ENCODE results near the gene SIL1. TPM values are rescaled to one million over a fixed set of nuclear protein-coding genes. Genes with fewer than 3 reads are reported as not detected.

Gene SIL1
- total RNA-seq, 1 donor from 2014 or later: 41.6 TPM

- no peaks in the 10 kb centered on the region for H3K27me3 ChIP-seq (ENCODE audit: insufficient read depth, low read length)
- no peaks in the 10 kb centered on the region for H3K27me3 Mint-ChIP-seq (ENCODE audit: low read depth, unreplicated experiment)
- H3K4me1 Mint-ChIP-seq (ENCODE audit: low read depth, unreplicated experiment): peaks cover 2% of the 10 kb centered on the region
- DNase-seq (ENCODE audit: low read depth) (no peak), FAIRE-seq (no peak)
- peaks cover 2% of the 10 kb centered on the region for H3K9me3 Mint-ChIP-seq (ENCODE audit: unreplicated experiment)
- no peaks in the 10 kb centered on the region for H3K79me2 ChIP-seq (ENCODE audit: insufficient read depth, low read length)
- H3K4me3 Mint-ChIP-seq (ENCODE audit: unreplicated experiment): no peak overlapping the region
- H3K36me3 ChIP-seq (ENCODE audit: insufficient read depth, low read length): no peaks in the 10 kb centered on the region
- TF ChIP-seq CTCF (IDR thresholded peaks at IDR 0.05; ENCODE audit: insufficient read depth, low read depth, low read length) (no peak), EZH2 (IDR thresholded peaks at IDR 0.05; ENCODE audit: insufficient read depth, low read length) (no peak)
- H4K20me1 ChIP-seq (ENCODE audit: insufficient read depth, low read length): no peaks in the 10 kb centered on the region
- no peak overlapping the region for H3K27ac Mint-ChIP-seq (ENCODE audit: unreplicated experiment)
- H3K36me3 Mint-ChIP-seq (ENCODE audit: low read depth, unreplicated experiment): no peaks in the 10 kb centered on the region
- H3K9ac ChIP-seq (ENCODE audit: low read length): no peak overlapping the region
- no peak overlapping the region for H3K27ac ChIP-seq (ENCODE audit: low read depth, low read length)
- no peaks in the 10 kb centered on the region for H3K9me3 ChIP-seq (ENCODE audit: insufficient read depth, low read depth, low read length)
- H3K4me2 ChIP-seq (ENCODE audit: low read length): peak overlapping the region; percentile 45
- H3K4me1 ChIP-seq (ENCODE audit: insufficient read depth, low read length): peaks cover 3% of the 10 kb centered on the region
- no peak overlapping the region for H2AFZ ChIP-seq (ENCODE audit: low read depth, low read length)
- H3K4me3 ChIP-seq (ENCODE audit: insufficient read depth, low read depth, low read length): no peak overlapping the region
Observed at GRCh38 chr5:139215107-139215975, 17.2 kb upstream of the SIL1 start.

GRCh38 chr5:139214646-139215045 is 16.5 kb upstream of the SIL1 start:
- Histone ChIP-seq H3K4me1 (ENCODE audit: insufficient read depth, low read length) (peaks cover 3% of the 10 kb centered on the region), H3K27me3 (ENCODE audit: insufficient read depth, low read length) (no peaks in the 10 kb centered on the region), H3K9me3 (ENCODE audit: insufficient read depth, low read depth, low read length) (no peaks in the 10 kb centered on the region), H3K9ac (ENCODE audit: low read length) (no peak overlapping the region), H3K36me3 (ENCODE audit: insufficient read depth, low read length) (no peaks in the 10 kb centered on the region), H3K4me2 (ENCODE audit: low read length) (no peak overlapping the region), H4K20me1 (ENCODE audit: insufficient read depth, low read length) (no peaks in the 10 kb centered on the region), H3K27ac (ENCODE audit: low read depth, low read length) (no peak overlapping the region), H2AFZ (ENCODE audit: low read depth, low read length) (no peak overlapping the region), H3K79me2 (ENCODE audit: insufficient read depth, low read length) (no peaks in the 10 kb centered on the region), H3K4me3 (ENCODE audit: insufficient read depth, low read depth, low read length) (no peak overlapping the region)
- FAIRE-seq (no peak), DNase-seq (ENCODE audit: low read depth) (no peak)
- Mint-ChIP-seq H3K27ac (ENCODE audit: unreplicated experiment) (no peak overlapping the region), H3K4me1 (ENCODE audit: low read depth, unreplicated experiment) (peaks cover 2% of the 10 kb centered on the region), H3K4me3 (ENCODE audit: unreplicated experiment) (no peak overlapping the region), H3K9me3 (ENCODE audit: unreplicated experiment) (peaks cover 2% of the 10 kb centered on the region), H3K36me3 (ENCODE audit: low read depth, unreplicated experiment) (no peaks in the 10 kb centered on the region), H3K27me3 (ENCODE audit: low read depth, unreplicated experiment) (no peaks in the 10 kb centered on the region)
- TF ChIP-seq CTCF (IDR thresholded peaks at IDR 0.05; ENCODE audit: insufficient read depth, low read depth, low read length) (no peak), EZH2 (IDR thresholded peaks at IDR 0.05; ENCODE audit: insufficient read depth, low read length) (no peak)

- Histone ChIP-seq H3K4me3 (ENCODE audit: insufficient read depth, low read depth, low read length) (no peak overlapping the region), H3K27ac (ENCODE audit: low read depth, low read length) (no peak overlapping the region), H3K4me1 (ENCODE audit: insufficient read depth, low read length) (peaks cover 3% of the 10 kb centered on the region), H3K4me2 (ENCODE audit: low read length) (no peak overlapping the region), H4K20me1 (ENCODE audit: insufficient read depth, low read length) (no peaks in the 10 kb centered on the region), H3K9ac (ENCODE audit: low read length) (no peak overlapping the region), H3K36me3 (ENCODE audit: insufficient read depth, low read length) (no peaks in the 10 kb centered on the region), H3K27me3 (ENCODE audit: insufficient read depth, low read length) (no peaks in the 10 kb centered on the region), H3K9me3 (ENCODE audit: insufficient read depth, low read depth, low read length) (no peaks in the 10 kb centered on the region), H2AFZ (ENCODE audit: low read depth, low read length) (no peak overlapping the region), H3K79me2 (ENCODE audit: insufficient read depth, low read length) (no peaks in the 10 kb centered on the region)
- no peak for FAIRE-seq
- peaks cover 2% of the 10 kb centered on the region for H3K4me1 Mint-ChIP-seq (ENCODE audit: low read depth, unreplicated experiment)
- H3K4me3 Mint-ChIP-seq (ENCODE audit: unreplicated experiment): no peak overlapping the region
- no peaks in the 10 kb centered on the region for H3K36me3 Mint-ChIP-seq (ENCODE audit: low read depth, unreplicated experiment)
- TF ChIP-seq EZH2 (IDR thresholded peaks at IDR 0.05; ENCODE audit: insufficient read depth, low read length): no peak
- TF ChIP-seq CTCF (IDR thresholded peaks at IDR 0.05; ENCODE audit: insufficient read depth, low read depth, low read length): no peak
- peaks cover 2% of the 10 kb centered on the region for H3K9me3 Mint-ChIP-seq (ENCODE audit: unreplicated experiment)
- no peak for DNase-seq (ENCODE audit: low read depth)
- H3K27me3 Mint-ChIP-seq (ENCODE audit: low read depth, unreplicated experiment): no peaks in the 10 kb centered on the region
- H3K27ac Mint-ChIP-seq (ENCODE audit: unreplicated experiment): no peak overlapping the region
Observed at GRCh38 chr5:139212906-139213305, 14.7 kb upstream of the SIL1 start.
